ENCODE data around the gene CRABP1.

DNA sequence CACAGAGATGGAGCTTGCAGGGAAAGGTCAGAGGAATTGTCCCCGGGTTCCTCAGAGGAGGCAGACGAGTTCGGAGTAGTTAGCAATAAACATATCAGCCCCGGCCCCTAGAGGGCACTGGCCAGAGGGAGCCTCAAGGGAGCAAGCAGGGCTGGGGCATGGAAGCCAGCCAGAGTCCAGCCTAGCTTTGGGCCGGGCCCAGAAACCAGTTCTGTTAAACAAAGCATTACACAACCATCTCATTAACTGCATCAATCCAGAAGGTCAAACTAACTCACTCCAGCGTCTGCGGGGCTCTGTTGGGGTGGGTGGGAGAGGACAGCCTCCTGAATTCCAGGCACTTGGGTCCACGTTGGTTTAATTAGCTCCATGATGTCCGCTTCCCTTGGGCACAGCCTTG is 56.8 kb downstream of the CRABP1 start:
- TF ChIP-seq POLR2A (IDR thresholded peaks at IDR 0.05; ENCODE audit: low read length) (no peak), GATA1 (IDR thresholded peaks at IDR 0.05; ENCODE audit: low read depth, low read length) (no peak)

Data from erythroblast (primary cell).